Pericardium fibroblast (primary cell): ENCODE data around the gene SPAG17. TPM values are rescaled to one million over a fixed set of nuclear protein-coding genes. Genes with fewer than 3 reads are reported as not detected.

Experiments used
- total RNA-seq: library from RNA; depleted of rRNA; stranded (reverse); fragments of >200 nt; gene quantifications from 2 replicates; pipeline ENCODE4 v1.2.3, GENCODE V29; 2015

Gene SPAG17
- total RNA-seq: under 0.01 TPM in 1 of 2 replicates, not detected in the other

DNA sequence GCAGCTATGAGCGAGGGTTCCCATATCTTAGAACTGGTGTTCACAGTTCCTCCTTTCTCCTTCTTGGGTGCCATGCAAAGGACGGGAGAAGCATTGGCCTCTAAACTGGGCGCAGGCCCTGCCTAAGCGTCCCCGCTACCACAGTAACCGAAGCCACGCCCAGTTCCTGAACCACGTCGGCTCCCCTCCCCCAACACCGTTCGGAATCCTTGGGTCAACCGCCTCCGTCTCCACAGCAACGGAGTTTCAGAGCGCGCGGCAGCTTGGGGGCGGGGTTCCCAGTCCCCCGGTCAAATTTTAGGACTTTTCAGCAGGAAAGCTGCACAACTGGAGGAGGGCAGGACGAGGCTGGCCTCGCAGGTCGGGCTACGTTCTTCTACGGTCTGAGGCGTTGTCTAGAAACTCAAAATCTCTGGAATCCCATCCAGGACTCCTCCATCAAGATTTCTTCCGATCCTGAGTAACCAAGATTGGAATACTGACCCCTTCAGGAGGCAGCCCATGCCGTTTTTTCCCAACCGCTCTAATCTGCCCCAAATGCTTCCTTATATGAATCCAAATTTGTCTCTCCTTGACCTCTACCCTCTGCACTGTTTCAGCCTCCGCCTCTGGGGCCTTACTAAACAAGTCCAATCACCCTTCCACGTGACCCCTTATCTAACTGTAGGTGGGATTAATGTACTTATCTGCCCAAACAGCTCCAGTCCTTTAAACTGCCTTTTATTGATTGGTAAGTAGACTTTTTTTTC, at the start of gene SPAG17:
Gene SPAG17, minus strand, starts transcription at position 145 of the 749 bp plus-strand sequence. Its CDS starts 71 bp downstream, at position 74.

GRCh38 chr1:117929343-117930172, 255.5 kb downstream of the SPAG17 start, which contains the start of the genes GDAP2 and WDR3:
GDAP2 (minus strand) TSS chr1:117929621; CDS start chr1:117920357, 9,264 bp downstream.
WDR3 (plus strand) TSS chr1:117929739; CDS start chr1:117933320, 3,581 bp downstream.

